ENCODE results near the gene ZNF783.
"Not testable (repeated sequence)": the region's sequence is repeated elsewhere in the genome, so short reads cannot be mapped to it uniquely, and the experiment has no call there.

Gene ZNF783

GRCh38 chr7:149319376-149319775, 57.4 kb downstream of the ZNF783 start:
- ATAC-seq (no peak), DNase-seq (ENCODE audit: low spot score in 2 of 2) (no peak)
- H3K9me3 Mint-ChIP-seq, result peaks cover 2% of the 10 kb centered on the region
- H3K4me3 Mint-ChIP-seq, result no peak overlapping the region
- no peak overlapping the region for H3K27ac Mint-ChIP-seq
- no peaks in the 10 kb centered on the region for H3K36me3 Mint-ChIP-seq
- H3K4me1 Mint-ChIP-seq, result peaks cover 23% of the 10 kb centered on the region

- H3K27ac Mint-ChIP-seq, result peak overlapping the region; percentile 68
- no peaks in the 10 kb centered on the region for H3K36me3 Mint-ChIP-seq
- H3K4me3 Mint-ChIP-seq, result peak overlapping the region; percentile 53
- ATAC-seq (no peak), DNase-seq (ENCODE audit: low spot score in 2 of 2) (no peak)
- peaks cover 2% of the 10 kb centered on the region for H3K9me3 Mint-ChIP-seq
- H3K4me1 Mint-ChIP-seq, result peaks cover 23% of the 10 kb centered on the region
Observed at GRCh38 chr7:149320313-149321124, 58.5 kb downstream of the ZNF783 start.

DNA sequence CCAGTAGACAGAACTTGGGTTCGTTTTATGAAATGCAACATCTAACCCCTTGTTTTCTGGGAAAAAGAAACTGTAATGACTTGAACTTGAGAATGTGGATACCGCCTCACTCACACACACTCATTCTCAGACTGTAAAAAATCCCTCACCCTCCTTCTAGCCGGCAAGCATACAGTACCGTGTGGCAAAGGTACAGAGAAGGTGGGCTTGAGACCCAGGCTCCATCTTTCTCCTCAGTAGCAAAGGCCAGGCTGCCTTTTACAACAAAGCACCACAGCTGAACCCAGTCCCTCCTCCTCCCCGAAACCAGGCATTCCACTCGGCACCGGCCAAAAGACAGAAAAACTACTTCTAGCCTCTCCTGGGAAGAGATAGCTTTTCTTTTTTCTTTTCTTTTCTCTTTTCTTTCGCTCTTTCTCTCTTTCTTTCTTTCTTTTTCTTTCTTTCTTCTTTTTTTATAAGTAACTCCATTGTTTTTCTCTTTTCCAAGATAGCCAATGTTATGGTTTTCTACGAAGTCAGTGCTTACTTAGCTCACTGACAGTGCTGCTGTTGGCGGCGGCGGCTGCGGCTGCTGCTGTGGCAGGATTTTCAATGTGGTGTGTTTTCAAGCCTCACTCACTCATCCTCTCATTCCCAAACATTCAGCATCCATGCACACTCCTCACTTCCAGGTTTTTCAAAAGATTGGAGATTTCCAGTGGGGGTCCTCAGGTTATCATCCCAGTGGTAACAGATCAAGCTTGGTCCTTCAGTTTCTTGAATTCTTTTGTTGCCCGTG, 59.3 kb downstream of the ZNF783 start:
- not testable (repeated sequence) for DNase-seq (ENCODE audit: low spot score in 2 of 2); H3K36me3 Mint-ChIP-seq; H3K9me3 Mint-ChIP-seq
- peak; percentile 88 for ATAC-seq
- peaks cover 23% of the 10 kb centered on the region for H3K4me1 Mint-ChIP-seq
- H3K27ac Mint-ChIP-seq, result peak overlapping the region; percentile 68
- peak overlapping the region; percentile 53 for H3K4me3 Mint-ChIP-seq

GRCh38 chr7:149321978-149322541, 60.1 kb downstream of the ZNF783 start:
- no peaks in the 10 kb centered on the region for H3K36me3 Mint-ChIP-seq
- peak overlapping the region; percentile 53 for H3K4me3 Mint-ChIP-seq
- peaks cover 23% of the 10 kb centered on the region for H3K4me1 Mint-ChIP-seq
- DNase-seq (ENCODE audit: low spot score in 2 of 2) (no peak), ATAC-seq (peak; percentile 26)
- peaks cover 2% of the 10 kb centered on the region for H3K9me3 Mint-ChIP-seq
- H3K27ac Mint-ChIP-seq, result peak overlapping the region; percentile 68

GRCh38 chr7:149322737-149323136, 60.7 kb downstream of the ZNF783 start:
- Mint-ChIP-seq H3K4me3 (no peak overlapping the region), H3K27ac (no peak overlapping the region), H3K4me1 (peaks cover 22% of the 10 kb centered on the region)

DNA sequence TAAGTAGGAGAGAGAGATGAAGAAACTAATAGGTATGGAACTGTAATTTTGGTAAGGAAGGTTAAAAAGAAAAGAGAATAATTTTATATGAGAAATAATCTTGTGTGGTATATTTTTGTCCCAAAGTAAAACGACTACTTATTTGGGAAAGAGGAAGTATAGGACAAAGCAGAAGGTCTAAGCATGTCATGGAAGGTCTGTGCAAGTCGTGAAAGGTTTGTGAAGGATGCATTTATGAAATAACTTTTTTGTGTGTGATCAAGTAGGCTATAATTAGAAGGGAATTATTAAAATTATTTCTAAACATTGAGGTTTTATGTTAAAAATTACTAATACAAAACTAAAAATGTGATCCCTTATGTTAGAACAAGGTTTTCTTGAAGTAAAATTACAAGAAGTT, 63.3 kb downstream of the ZNF783 start:
- DNase-seq (ENCODE audit: low spot score in 2 of 2) (no peak), ATAC-seq (no peak)
- Mint-ChIP-seq H3K27ac (no peak overlapping the region), H3K36me3 (no peaks in the 10 kb centered on the region), H3K4me3 (no peak overlapping the region), H3K4me1 (peaks cover 18% of the 10 kb centered on the region), H3K9me3 (peaks cover 2% of the 10 kb centered on the region)

More at GRCh38 chr7:149322737-149323136, 60.7 kb downstream of the ZNF783 start:
- no peaks in the 10 kb centered on the region for H3K36me3 Mint-ChIP-seq
- no peak for ATAC-seq
- DNase-seq (ENCODE audit: low spot score in 2 of 2), result no peak
- H3K9me3 Mint-ChIP-seq, result peaks cover 2% of the 10 kb centered on the region

DNA sequence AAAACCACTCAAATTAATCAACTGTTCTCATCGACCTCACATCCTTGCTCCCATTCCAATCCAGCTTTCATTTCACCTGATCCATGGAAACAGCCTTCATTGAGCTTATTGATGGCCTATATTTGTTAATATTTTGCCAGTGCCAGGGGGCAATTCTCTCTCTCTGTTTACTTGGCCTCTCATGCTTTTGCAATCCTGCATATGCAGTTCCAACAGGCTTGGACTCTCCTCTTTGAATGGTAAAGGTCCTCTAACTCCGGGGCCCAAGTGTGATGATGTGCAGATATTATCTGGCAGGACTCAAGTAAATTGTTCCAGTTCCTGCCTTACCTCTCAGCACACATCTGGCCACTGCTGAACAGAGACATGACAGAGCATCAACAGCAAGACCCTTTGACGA, 67.3 kb downstream of the ZNF783 start:
- ATAC-seq, result no peak
- Mint-ChIP-seq H3K36me3 (no peaks in the 10 kb centered on the region), H3K4me3 (no peak overlapping the region), H3K27ac (no peak overlapping the region), H3K9me3 (peaks cover 3% of the 10 kb centered on the region), H3K4me1 (no peaks in the 10 kb centered on the region)
- no peak for DNase-seq (ENCODE audit: low spot score in 2 of 2)

GRCh38 chr7:149329766-149330334, 67.9 kb downstream of the ZNF783 start:
- Mint-ChIP-seq H3K36me3 (no peaks in the 10 kb centered on the region), H3K27ac (no peak overlapping the region), H3K4me3 (no peak overlapping the region), H3K4me1 (no peaks in the 10 kb centered on the region), H3K9me3 (peaks cover 3% of the 10 kb centered on the region)
- ATAC-seq (no peak), DNase-seq (ENCODE audit: low spot score in 2 of 2) (no peak)

- Mint-ChIP-seq H3K36me3 (no peaks in the 10 kb centered on the region), H3K4me1 (no peaks in the 10 kb centered on the region), H3K27ac (peak overlapping the region; percentile 68), H3K9me3 (peaks cover 3% of the 10 kb centered on the region), H3K4me3 (no peak overlapping the region)
- DNase-seq (ENCODE audit: low spot score in 2 of 2) (no peak), ATAC-seq (no peak)
Observed at GRCh38 chr7:149330914-149331567, 69.0 kb downstream of the ZNF783 start.

DNA sequence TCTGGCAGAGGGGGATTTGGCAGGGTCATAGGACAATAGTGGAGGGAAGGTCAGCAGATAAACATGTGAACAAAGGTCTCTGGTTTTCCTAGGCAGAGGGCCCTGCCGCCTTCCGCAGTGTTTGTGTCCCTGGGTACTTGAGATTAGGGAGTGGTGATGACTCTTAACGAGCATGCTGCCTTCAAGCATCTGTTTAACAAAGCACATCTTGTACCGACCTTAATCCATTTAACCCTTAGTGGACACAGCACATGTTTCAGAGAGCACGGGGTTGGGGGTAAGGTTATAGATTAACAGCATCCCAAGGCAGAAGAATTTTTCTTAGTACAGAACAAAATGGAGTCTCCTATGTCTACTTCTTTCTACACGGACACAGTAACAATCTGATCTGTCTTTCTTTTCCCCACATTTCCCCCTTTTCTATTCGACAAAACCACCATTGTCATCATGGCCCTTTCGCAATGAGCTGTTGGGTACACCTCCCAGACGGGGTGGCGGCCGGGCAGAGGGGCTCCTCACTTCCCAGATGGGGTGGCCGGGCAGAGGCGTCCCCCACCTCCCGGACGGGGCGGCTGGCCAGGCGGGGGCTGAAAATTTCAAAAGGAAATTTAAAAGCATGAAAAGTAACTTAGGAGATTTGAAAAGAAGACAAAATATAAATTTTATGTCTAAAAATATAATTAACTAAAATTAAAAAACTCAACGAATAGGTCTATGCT, 70.8 kb downstream of the ZNF783 start:
- H3K4me3 Mint-ChIP-seq; H3K9me3 Mint-ChIP-seq; ATAC-seq; H3K36me3 Mint-ChIP-seq; H3K27ac Mint-ChIP-seq; H3K4me1 Mint-ChIP-seq; DNase-seq (ENCODE audit: low spot score in 2 of 2): not testable (repeated sequence)

- DNase-seq (ENCODE audit: low spot score in 2 of 2), result no peak
- no peaks in the 10 kb centered on the region for H3K36me3 Mint-ChIP-seq
Observed at GRCh38 chr7:149333321-149333717, 71.3 kb downstream of the ZNF783 start.

GRCh38 chr7:149334219-149334618, 72.2 kb downstream of the ZNF783 start:
- ATAC-seq (no peak), DNase-seq (ENCODE audit: low spot score in 2 of 2) (no peak)
- Mint-ChIP-seq H3K27ac (no peak overlapping the region), H3K4me3 (no peak overlapping the region), H3K36me3 (no peaks in the 10 kb centered on the region), H3K9me3 (peaks cover 3% of the 10 kb centered on the region), H3K4me1 (no peaks in the 10 kb centered on the region)

More at GRCh38 chr7:149333321-149333717, 71.3 kb downstream of the ZNF783 start:
- Mint-ChIP-seq H3K9me3 (peaks cover 3% of the 10 kb centered on the region), H3K4me1 (no peaks in the 10 kb centered on the region), H3K27ac (no peak overlapping the region), H3K4me3 (no peak overlapping the region)
- no peak for ATAC-seq

Data from stimulated activated effector memory CD8-positive, alpha-beta T cell treated with anti-CD3 and anti-CD28 coated beads, Interleukin-12 subunit alpha, Interleukin-12 subunit beta, amount 100 ng/mL, for 72 hours (primary cell).